LNCaP clone FGC (cell line): Measurements from ENCODE around the gene PLXNA2.

Experiments
- DNase-seq: peaks from one replicate; pipeline ENCODE4 v3.0.0-alpha.2; 2011; ENCODE audit warnings: low read depth
- H3K4me3 ChIP-seq: 2 replicates; pipeline ENCODE4 v1.5.1; 2011; ENCODE audit warnings: mild to moderate bottlenecking, low read depth, low read length, control low read depth
- CTCF ChIP-seq: IDR thresholded peaks from 2 replicates; pipeline ENCODE4 v1.5.1; 2012; ENCODE audit warnings: mild to moderate bottlenecking; ENCODE audit not compliant: control insufficient read depth, insufficient read depth; ENCODE audit errors: extremely low read depth

Gene PLXNA2

GRCh38 chr1:207997486-207998268 lies 246.5 kb downstream of the PLXNA2 start:
- DNase-seq = peak; percentile 46
- TF ChIP-seq CTCF = peak; percentile 97
- no peak overlapping the region for H3K4me3 ChIP-seq

- DNase-seq = no peak
- no peak for TF ChIP-seq CTCF
- H3K4me3 ChIP-seq = no peak overlapping the region
Measured at GRCh38 chr1:207996636-207997035, 247.5 kb downstream of the PLXNA2 start.

GRCh38 chr1:207995576-207995975 lies 248.6 kb downstream of the PLXNA2 start:
- TF ChIP-seq CTCF = no peak
- H3K4me3 ChIP-seq = no peak overlapping the region
- no peak for DNase-seq

GRCh38 chr1:207993477-207994445 lies 250.4 kb downstream of the PLXNA2 start:
- no peak overlapping the region for H3K4me3 ChIP-seq
- no peak for DNase-seq
- TF ChIP-seq CTCF = peak; percentile 48

- no peak for TF ChIP-seq CTCF
- no peak overlapping the region for H3K4me3 ChIP-seq
- DNase-seq = peak; percentile 10
Measured at GRCh38 chr1:207992677-207993236, 251.4 kb downstream of the PLXNA2 start.

GRCh38 chr1:207991583-207992026 lies 252.6 kb downstream of the PLXNA2 start:
- TF ChIP-seq CTCF = no peak
- no peak overlapping the region for H3K4me3 ChIP-seq
- DNase-seq = no peak
